ENCODE results near the gene RFX4.
"Not testable (repeated sequence)": the region's sequence is repeated elsewhere in the genome, so short reads cannot be mapped to it uniquely, and the experiment has no call there.

The RFX4 gene

DNA sequence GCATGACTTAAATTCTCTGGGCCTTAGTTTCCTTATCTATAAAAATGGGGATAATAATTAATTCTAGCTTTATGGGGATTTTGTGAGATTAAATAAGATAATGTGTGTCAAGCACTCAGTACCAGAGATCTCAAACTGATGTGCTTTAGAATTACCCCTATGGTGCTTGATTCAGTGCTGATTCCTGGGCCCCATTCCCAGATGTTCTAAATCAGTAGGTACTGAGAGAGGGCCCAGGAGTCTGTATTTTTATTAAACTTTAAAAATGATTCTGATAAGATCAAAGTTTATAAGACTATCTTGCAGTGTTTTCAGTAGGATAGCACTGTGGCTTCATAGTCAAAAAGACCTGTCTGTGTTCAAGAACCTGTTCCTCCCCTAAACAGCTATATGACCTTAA is 102.6 kb downstream of the RFX4 start:
- H3K4me1 ChIP-seq (ENCODE audit: insufficient read depth, low read length, poor library complexity, severe bottlenecking), result no peaks in the 10 kb centered on the region

DNA sequence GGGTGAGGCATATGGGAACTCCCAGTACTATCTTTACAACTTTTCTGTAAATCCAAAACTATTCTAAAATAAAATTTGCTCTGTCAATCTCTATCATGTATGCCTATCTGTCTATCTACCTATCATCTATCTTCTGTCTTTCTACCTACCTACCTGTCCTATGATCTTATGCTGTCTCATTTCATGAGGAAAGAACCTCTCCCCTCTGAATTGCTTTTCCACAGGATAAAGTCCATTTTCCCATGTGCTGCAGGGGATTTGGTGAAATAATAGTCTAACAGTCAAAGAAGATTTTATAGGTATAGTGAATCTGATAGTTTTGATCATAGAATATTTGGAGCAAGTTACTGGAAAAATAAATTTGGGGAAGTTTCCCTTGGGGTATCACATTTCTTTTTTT is 104.9 kb downstream of the RFX4 start:
- Histone ChIP-seq H3K4me2 (ENCODE audit: low read depth, low read length, poor library complexity, severe bottlenecking) (no peak overlapping the region), H4K20me1 (ENCODE audit: insufficient read depth, low read length, poor library complexity, severe bottlenecking) (no peaks in the 10 kb centered on the region), H3K9me2 (replicated peaks; ENCODE audit: low read depth, low read length) (no peaks in the 10 kb centered on the region), H3K9me3 (ENCODE audit: insufficient read depth, low read depth, low read length) (no peaks in the 10 kb centered on the region), H3F3A (ENCODE audit: low read depth) (no peaks in the 10 kb centered on the region), H3K4me3 (ENCODE audit: low read length, poor library complexity, severe bottlenecking) (no peak overlapping the region), H3K9ac (ENCODE audit: low read depth, low read length, poor library complexity, severe bottlenecking) (no peak overlapping the region), H3K4me1 (ENCODE audit: insufficient read depth, low read length, poor library complexity, severe bottlenecking) (no peaks in the 10 kb centered on the region), H2AFZ (ENCODE audit: low read length) (no peak overlapping the region), H3K36me3 (ENCODE audit: insufficient read depth, low read length) (no peaks in the 10 kb centered on the region), H3K27me3 (ENCODE audit: insufficient read depth, low read length, poor library complexity, severe bottlenecking) (no peaks in the 10 kb centered on the region), H3K79me2 (ENCODE audit: insufficient read depth, low read length) (no peaks in the 10 kb centered on the region)
- TF ChIP-seq EZH2phosphoT487 (IDR thresholded peaks at IDR 0.05; ENCODE audit: borderline replicate concordance), result no peak
- TF ChIP-seq, protein P1, sequence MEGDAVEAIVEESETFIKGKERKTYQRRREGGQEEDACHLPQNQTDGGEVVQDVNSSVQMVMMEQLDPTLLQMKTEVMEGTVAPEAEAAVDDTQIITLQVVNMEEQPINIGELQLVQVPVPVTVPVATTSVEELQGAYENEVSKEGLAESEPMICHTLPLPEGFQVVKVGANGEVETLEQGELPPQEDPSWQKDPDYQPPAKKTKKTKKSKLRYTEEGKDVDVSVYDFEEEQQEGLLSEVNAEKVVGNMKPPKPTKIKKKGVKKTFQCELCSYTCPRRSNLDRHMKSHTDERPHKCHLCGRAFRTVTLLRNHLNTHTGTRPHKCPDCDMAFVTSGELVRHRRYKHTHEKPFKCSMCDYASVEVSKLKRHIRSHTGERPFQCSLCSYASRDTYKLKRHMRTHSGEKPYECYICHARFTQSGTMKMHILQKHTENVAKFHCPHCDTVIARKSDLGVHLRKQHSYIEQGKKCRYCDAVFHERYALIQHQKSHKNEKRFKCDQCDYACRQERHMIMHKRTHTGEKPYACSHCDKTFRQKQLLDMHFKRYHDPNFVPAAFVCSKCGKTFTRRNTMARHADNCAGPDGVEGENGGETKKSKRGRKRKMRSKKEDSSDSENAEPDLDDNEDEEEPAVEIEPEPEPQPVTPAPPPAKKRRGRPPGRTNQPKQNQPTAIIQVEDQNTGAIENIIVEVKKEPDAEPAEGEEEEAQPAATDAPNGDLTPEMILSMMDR (conservative IDR thresholded peaks at IDR 0.05; ENCODE audit: low read length), result no peak

More for the DNA sequence above, 102.6 kb downstream of the RFX4 start:
- TF ChIP-seq, protein P1 (conservative IDR thresholded peaks at IDR 0.05; ENCODE audit: low read length), result no peak
- no peak for TF ChIP-seq EZH2phosphoT487 (IDR thresholded peaks at IDR 0.05; ENCODE audit: borderline replicate concordance)
- no peaks in the 10 kb centered on the region for H3K9me3 ChIP-seq (ENCODE audit: insufficient read depth, low read depth, low read length)
- H3F3A ChIP-seq (ENCODE audit: low read depth), result no peaks in the 10 kb centered on the region
- H3K9me2 ChIP-seq (replicated peaks; ENCODE audit: low read depth, low read length), result no peaks in the 10 kb centered on the region
- H3K4me3 ChIP-seq (ENCODE audit: low read length, poor library complexity, severe bottlenecking), result no peak overlapping the region
- H3K4me2 ChIP-seq (ENCODE audit: low read depth, low read length, poor library complexity, severe bottlenecking), result no peak overlapping the region
- no peaks in the 10 kb centered on the region for H3K27me3 ChIP-seq (ENCODE audit: insufficient read depth, low read length, poor library complexity, severe bottlenecking)
- no peaks in the 10 kb centered on the region for H4K20me1 ChIP-seq (ENCODE audit: insufficient read depth, low read length, poor library complexity, severe bottlenecking)
- H3K9ac ChIP-seq (ENCODE audit: low read depth, low read length, poor library complexity, severe bottlenecking), result no peak overlapping the region
- H2AFZ ChIP-seq (ENCODE audit: low read length), result no peak overlapping the region
- H3K79me2 ChIP-seq (ENCODE audit: insufficient read depth, low read length), result no peaks in the 10 kb centered on the region
- no peaks in the 10 kb centered on the region for H3K36me3 ChIP-seq (ENCODE audit: insufficient read depth, low read length)

- no peaks in the 10 kb centered on the region for H3K9me2 ChIP-seq (replicated peaks; ENCODE audit: low read depth, low read length)
- H3K27me3 ChIP-seq (ENCODE audit: insufficient read depth, low read length, poor library complexity, severe bottlenecking), result no peaks in the 10 kb centered on the region
- H3K9ac ChIP-seq (ENCODE audit: low read depth, low read length, poor library complexity, severe bottlenecking), result no peak overlapping the region
- H3F3A ChIP-seq (ENCODE audit: low read depth), result no peaks in the 10 kb centered on the region
- H3K4me3 ChIP-seq (ENCODE audit: low read length, poor library complexity, severe bottlenecking), result no peak overlapping the region
- no peak for TF ChIP-seq EZH2phosphoT487 (IDR thresholded peaks at IDR 0.05; ENCODE audit: borderline replicate concordance)
- TF ChIP-seq, protein P1 (conservative IDR thresholded peaks at IDR 0.05; ENCODE audit: low read length), result no peak
- no peaks in the 10 kb centered on the region for H3K9me3 ChIP-seq (ENCODE audit: insufficient read depth, low read depth, low read length)
- H3K36me3 ChIP-seq (ENCODE audit: insufficient read depth, low read length), result no peaks in the 10 kb centered on the region
- H3K79me2 ChIP-seq (ENCODE audit: insufficient read depth, low read length), result no peaks in the 10 kb centered on the region
- H3K4me2 ChIP-seq (ENCODE audit: low read depth, low read length, poor library complexity, severe bottlenecking), result no peak overlapping the region
- H3K4me1 ChIP-seq (ENCODE audit: insufficient read depth, low read length, poor library complexity, severe bottlenecking), result no peaks in the 10 kb centered on the region
- no peaks in the 10 kb centered on the region for H4K20me1 ChIP-seq (ENCODE audit: insufficient read depth, low read length, poor library complexity, severe bottlenecking)
- H2AFZ ChIP-seq (ENCODE audit: low read length), result no peak overlapping the region
Observed at GRCh38 chr12:106690569-106691305, 107.9 kb downstream of the RFX4 start.

GRCh38 chr12:106692033-106692432 is 109.2 kb downstream of the RFX4 start:
- not testable (repeated sequence) for H3K9me3 ChIP-seq (ENCODE audit: insufficient read depth, low read depth, low read length); H4K20me1 ChIP-seq (ENCODE audit: insufficient read depth, low read length, poor library complexity, severe bottlenecking); H3K9ac ChIP-seq (ENCODE audit: low read depth, low read length, poor library complexity, severe bottlenecking); H3K79me2 ChIP-seq (ENCODE audit: insufficient read depth, low read length); H3K36me3 ChIP-seq (ENCODE audit: insufficient read depth, low read length); H3K27me3 ChIP-seq (ENCODE audit: insufficient read depth, low read length, poor library complexity, severe bottlenecking); H3K4me1 ChIP-seq (ENCODE audit: insufficient read depth, low read length, poor library complexity, severe bottlenecking); H3K4me2 ChIP-seq (ENCODE audit: low read depth, low read length, poor library complexity, severe bottlenecking); H3K9me2 ChIP-seq (replicated peaks; ENCODE audit: low read depth, low read length); H3K4me3 ChIP-seq (ENCODE audit: low read length, poor library complexity, severe bottlenecking); H2AFZ ChIP-seq (ENCODE audit: low read length); H3F3A ChIP-seq (ENCODE audit: low read depth)

Data from Loucy (cell line).